ENCODE data around the gene ADD1.

GRCh38 chr4:2977211-2978088 is 133.8 kb downstream of the ADD1 start:
- TF ChIP-seq, protein P1, sequence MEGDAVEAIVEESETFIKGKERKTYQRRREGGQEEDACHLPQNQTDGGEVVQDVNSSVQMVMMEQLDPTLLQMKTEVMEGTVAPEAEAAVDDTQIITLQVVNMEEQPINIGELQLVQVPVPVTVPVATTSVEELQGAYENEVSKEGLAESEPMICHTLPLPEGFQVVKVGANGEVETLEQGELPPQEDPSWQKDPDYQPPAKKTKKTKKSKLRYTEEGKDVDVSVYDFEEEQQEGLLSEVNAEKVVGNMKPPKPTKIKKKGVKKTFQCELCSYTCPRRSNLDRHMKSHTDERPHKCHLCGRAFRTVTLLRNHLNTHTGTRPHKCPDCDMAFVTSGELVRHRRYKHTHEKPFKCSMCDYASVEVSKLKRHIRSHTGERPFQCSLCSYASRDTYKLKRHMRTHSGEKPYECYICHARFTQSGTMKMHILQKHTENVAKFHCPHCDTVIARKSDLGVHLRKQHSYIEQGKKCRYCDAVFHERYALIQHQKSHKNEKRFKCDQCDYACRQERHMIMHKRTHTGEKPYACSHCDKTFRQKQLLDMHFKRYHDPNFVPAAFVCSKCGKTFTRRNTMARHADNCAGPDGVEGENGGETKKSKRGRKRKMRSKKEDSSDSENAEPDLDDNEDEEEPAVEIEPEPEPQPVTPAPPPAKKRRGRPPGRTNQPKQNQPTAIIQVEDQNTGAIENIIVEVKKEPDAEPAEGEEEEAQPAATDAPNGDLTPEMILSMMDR (IDR thresholded peaks at IDR 0.05; ENCODE audit: low read depth, low read length, missing input control) = no peak
- TF ChIP-seq, protein P2, sequence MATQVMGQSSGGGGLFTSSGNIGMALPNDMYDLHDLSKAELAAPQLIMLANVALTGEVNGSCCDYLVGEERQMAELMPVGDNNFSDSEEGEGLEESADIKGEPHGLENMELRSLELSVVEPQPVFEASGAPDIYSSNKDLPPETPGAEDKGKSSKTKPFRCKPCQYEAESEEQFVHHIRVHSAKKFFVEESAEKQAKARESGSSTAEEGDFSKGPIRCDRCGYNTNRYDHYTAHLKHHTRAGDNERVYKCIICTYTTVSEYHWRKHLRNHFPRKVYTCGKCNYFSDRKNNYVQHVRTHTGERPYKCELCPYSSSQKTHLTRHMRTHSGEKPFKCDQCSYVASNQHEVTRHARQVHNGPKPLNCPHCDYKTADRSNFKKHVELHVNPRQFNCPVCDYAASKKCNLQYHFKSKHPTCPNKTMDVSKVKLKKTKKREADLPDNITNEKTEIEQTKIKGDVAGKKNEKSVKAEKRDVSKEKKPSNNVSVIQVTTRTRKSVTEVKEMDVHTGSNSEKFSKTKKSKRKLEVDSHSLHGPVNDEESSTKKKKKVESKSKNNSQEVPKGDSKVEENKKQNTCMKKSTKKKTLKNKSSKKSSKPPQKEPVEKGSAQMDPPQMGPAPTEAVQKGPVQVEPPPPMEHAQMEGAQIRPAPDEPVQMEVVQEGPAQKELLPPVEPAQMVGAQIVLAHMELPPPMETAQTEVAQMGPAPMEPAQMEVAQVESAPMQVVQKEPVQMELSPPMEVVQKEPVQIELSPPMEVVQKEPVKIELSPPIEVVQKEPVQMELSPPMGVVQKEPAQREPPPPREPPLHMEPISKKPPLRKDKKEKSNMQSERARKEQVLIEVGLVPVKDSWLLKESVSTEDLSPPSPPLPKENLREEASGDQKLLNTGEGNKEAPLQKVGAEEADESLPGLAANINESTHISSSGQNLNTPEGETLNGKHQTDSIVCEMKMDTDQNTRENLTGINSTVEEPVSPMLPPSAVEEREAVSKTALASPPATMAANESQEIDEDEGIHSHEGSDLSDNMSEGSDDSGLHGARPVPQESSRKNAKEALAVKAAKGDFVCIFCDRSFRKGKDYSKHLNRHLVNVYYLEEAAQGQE (IDR thresholded peaks at IDR 0.05) = no peak
- no peak for TF ChIP-seq ATF3 (IDR thresholded peaks at IDR 0.05)
- no peak for TF ChIP-seq JUND (IDR thresholded peaks at IDR 0.05)
- TF ChIP-seq RAD21 (IDR thresholded peaks at IDR 0.05) = no peak
- TF ChIP-seq YY1 (IDR thresholded peaks at IDR 0.05) = no peak
- no peak for TF ChIP-seq TAF1 (conservative IDR thresholded peaks at IDR 0.05)
- no peak for TF ChIP-seq SP1 (IDR thresholded peaks at IDR 0.05)
- TF ChIP-seq MAX (IDR thresholded peaks at IDR 0.05) = no peak
- TF ChIP-seq, protein P3, sequence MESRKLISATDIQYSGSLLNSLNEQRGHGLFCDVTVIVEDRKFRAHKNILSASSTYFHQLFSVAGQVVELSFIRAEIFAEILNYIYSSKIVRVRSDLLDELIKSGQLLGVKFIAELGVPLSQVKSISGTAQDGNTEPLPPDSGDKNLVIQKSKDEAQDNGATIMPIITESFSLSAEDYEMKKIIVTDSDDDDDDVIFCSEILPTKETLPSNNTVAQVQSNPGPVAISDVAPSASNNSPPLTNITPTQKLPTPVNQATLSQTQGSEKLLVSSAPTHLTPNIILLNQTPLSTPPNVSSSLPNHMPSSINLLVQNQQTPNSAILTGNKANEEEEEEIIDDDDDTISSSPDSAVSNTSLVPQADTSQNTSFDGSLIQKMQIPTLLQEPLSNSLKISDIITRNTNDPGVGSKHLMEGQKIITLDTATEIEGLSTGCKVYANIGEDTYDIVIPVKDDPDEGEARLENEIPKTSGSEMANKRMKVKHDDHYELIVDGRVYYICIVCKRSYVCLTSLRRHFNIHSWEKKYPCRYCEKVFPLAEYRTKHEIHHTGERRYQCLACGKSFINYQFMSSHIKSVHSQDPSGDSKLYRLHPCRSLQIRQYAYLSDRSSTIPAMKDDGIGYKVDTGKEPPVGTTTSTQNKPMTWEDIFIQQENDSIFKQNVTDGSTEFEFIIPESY (IDR thresholded peaks at IDR 0.05) = no peak
